HEK293T (cell line): ENCODE results near the gene NCAPD2.

Source experiments
- FOXA1 ChIP-seq: fragments of 450-650 bp; IDR thresholded peaks from 2 replicates; pipeline ENCODE4 v1.6.1; 2016; ENCODE audit warnings: mild to moderate bottlenecking
- FOXM1 ChIP-seq: fragments of 450-650 bp; IDR thresholded peaks from 2 replicates; pipeline ENCODE4 v1.6.1; 2017; ENCODE audit warnings: mild to moderate bottlenecking, borderline replicate concordance
- HDGF ChIP-seq: fragments of 450-650 bp; IDR thresholded peaks from 2 replicates; pipeline ENCODE4 v1.6.1; 2017; ENCODE audit warnings: antibody characterized with exemption, borderline replicate concordance
- L3MBTL2 ChIP-seq: fragments of 450-650 bp; conservative IDR thresholded peaks from 2 replicates; pipeline ENCODE4 v1.6.1; 2016; ENCODE audit warnings: mild to moderate bottlenecking
- SP1 ChIP-seq: fragments of 450-650 bp; IDR thresholded peaks from 2 replicates; pipeline ENCODE4 v1.6.1; 2017
- TARDBP ChIP-seq: fragments of 450-650 bp; IDR thresholded peaks from 2 replicates; pipeline ENCODE4 v1.6.1; 2016
- ZNF384 ChIP-seq: fragments of 450-650 bp; IDR thresholded peaks from 2 replicates; pipeline ENCODE4 v1.6.1; 2016

DNA sequence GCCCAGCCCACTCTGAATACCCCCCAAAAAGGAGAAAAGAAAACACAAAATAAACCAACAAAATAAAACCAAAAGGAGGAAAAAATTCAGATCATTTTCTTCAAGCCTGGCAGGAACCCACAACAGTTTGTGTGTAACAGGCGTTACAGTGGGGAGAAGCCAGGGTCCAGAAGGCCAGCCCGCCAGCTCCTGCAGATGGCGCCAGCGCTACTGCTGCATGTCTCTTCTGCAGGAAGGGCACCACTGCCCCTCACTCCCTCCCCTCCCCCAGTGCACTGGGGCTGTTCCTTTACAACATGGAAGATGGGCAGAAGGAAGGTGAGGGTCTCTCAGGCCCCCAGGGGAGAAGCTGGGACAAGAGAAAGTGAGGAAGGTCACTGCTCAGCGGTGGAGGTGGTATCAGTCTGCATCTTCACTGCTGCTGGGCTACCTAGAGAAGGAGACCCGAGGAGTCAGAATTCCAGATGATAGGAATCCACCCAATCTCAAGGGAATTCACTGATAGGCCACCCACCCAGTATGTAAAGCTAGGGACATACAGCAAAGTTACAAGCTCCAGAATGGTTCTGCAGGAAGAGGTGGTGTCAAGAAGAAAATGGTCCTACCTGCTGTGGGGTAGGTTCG lies 76.5 kb downstream of the NCAPD2 start:
- TF ChIP-seq FOXA1 (no peak), SP1 (no peak), HDGF (no peak), FOXM1 (no peak), L3MBTL2 (no peak), TARDBP (no peak), ZNF384 (no peak)
